PFSK-1 (cell line): ENCODE data around the gene DRAM1.

Source experiments
- FOXP2 ChIP-seq: optimal IDR thresholded peaks from 2 replicates; pipeline ENCODE3; 2011; ENCODE audit warnings: borderline replicate concordance, control low read depth, inconsistent platforms; ENCODE audit not compliant: insufficient read depth; ENCODE audit errors: extremely low read length, extremely low read depth
- POLR2AphosphoS5 ChIP-seq: IDR thresholded peaks from 2 replicates; pipeline ENCODE4 v1.6.1; 2012; ENCODE audit warnings: low read depth, mild to moderate bottlenecking, control low read depth, low read length, moderate library complexity
- SIN3A ChIP-seq: IDR thresholded peaks from 2 replicates; pipeline ENCODE4 v1.6.1; 2012; ENCODE audit warnings: mild to moderate bottlenecking, low read length, moderate library complexity, borderline replicate concordance; ENCODE audit not compliant: insufficient read depth
- TAF1 ChIP-seq: IDR thresholded peaks from 2 replicates; pipeline ENCODE4 v1.6.1; 2012; ENCODE audit warnings: low read length, control low read depth, borderline replicate concordance; ENCODE audit not compliant: insufficient read depth
- TF ChIP-seq, protein P1 (sequence below), 2 experiments: IDR thresholded peaks; 2 replicates each; pipeline versions ENCODE4 v1.6.1 to v1.8.0; 2011 to 2012; ENCODE audit warnings: low read depth in 2 of 2, low read length in 2 of 2, control low read depth in 1 of 2, inconsistent platforms in 1 of 2, mild to moderate bottlenecking in 1 of 2, moderate library complexity in 1 of 2; ENCODE audit not compliant: insufficient read depth in 1 of 2

DNA sequence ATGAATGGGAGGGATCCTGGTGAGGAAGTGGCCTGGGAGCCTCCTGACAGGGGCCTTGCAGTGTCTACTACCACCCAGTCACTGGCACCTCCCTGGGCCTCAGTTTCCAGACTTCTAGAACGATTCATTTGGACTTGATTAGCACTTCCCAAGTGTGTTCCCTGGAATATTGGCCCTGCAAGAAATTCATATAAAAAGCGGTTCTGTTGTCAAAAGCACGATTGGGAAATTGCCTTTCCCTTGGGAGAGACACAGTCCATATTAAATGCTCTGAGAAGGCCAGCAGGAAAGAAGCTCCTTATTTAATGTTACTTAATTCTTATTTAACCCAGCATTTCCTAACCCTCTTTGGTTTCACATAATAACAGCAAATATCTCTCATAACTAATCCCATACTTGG, 61.9 kb downstream of the DRAM1 start:
- no peak for TF ChIP-seq POLR2AphosphoS5
- no peak for TF ChIP-seq TAF1
- TF ChIP-seq SIN3A: no peak
- TF ChIP-seq, protein P1, sequence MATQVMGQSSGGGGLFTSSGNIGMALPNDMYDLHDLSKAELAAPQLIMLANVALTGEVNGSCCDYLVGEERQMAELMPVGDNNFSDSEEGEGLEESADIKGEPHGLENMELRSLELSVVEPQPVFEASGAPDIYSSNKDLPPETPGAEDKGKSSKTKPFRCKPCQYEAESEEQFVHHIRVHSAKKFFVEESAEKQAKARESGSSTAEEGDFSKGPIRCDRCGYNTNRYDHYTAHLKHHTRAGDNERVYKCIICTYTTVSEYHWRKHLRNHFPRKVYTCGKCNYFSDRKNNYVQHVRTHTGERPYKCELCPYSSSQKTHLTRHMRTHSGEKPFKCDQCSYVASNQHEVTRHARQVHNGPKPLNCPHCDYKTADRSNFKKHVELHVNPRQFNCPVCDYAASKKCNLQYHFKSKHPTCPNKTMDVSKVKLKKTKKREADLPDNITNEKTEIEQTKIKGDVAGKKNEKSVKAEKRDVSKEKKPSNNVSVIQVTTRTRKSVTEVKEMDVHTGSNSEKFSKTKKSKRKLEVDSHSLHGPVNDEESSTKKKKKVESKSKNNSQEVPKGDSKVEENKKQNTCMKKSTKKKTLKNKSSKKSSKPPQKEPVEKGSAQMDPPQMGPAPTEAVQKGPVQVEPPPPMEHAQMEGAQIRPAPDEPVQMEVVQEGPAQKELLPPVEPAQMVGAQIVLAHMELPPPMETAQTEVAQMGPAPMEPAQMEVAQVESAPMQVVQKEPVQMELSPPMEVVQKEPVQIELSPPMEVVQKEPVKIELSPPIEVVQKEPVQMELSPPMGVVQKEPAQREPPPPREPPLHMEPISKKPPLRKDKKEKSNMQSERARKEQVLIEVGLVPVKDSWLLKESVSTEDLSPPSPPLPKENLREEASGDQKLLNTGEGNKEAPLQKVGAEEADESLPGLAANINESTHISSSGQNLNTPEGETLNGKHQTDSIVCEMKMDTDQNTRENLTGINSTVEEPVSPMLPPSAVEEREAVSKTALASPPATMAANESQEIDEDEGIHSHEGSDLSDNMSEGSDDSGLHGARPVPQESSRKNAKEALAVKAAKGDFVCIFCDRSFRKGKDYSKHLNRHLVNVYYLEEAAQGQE (IDR thresholded peaks at IDR 0.05; ENCODE audit: insufficient read depth in 1 of 2, low read depth in 2 of 2, low read length in 2 of 2): no peak
- no peak for TF ChIP-seq FOXP2
